KMS-11 (cell line): Measurements from ENCODE around the gene CXCR6.

ENCODE experiments used
- H2AFZ ChIP-seq: fragments of 200-600 bp; sonication (generic); 2 replicates; pipeline ENCODE4 v1.6.1; 2016; ENCODE audit warnings: antibody characterized with exemption, mixed run types, low read depth
- H3K27ac ChIP-seq: fragments of 200-600 bp; sonication (generic); 2 replicates; pipeline ENCODE4 v1.6.1; 2016; ENCODE audit warnings: mild to moderate bottlenecking, mixed run types
- H3K27me3 ChIP-seq: fragments of 200-600 bp; sonication (generic); 2 replicates; pipeline ENCODE4 v1.6.1; 2017; ENCODE audit warnings: mild to moderate bottlenecking, low read depth, mixed run types, moderate library complexity; ENCODE audit not compliant: insufficient read depth
- H3K36me3 ChIP-seq: fragments of 200-600 bp; sonication (generic); 2 replicates; pipeline ENCODE4 v1.6.1; 2017; ENCODE audit warnings: mild to moderate bottlenecking, mixed run types; ENCODE audit not compliant: insufficient read depth
- H3K4me1 ChIP-seq: fragments of 200-600 bp; sonication (generic); 2 replicates; pipeline ENCODE4 v1.6.1; 2016; ENCODE audit warnings: mild to moderate bottlenecking, low read depth, mixed run types; ENCODE audit not compliant: poor library complexity, severe bottlenecking
- H3K4me2 ChIP-seq: fragments of 200-600 bp; sonication (generic); 2 replicates; pipeline ENCODE4 v1.7.0; 2016; ENCODE audit warnings: mild to moderate bottlenecking, mixed run types
- H3K4me3 ChIP-seq: fragments of 200-600 bp; sonication (generic); IDR thresholded peaks from 2 replicates; pipeline ENCODE4 v1.6.1; 2017; ENCODE audit warnings: low read depth, low read length, mixed read lengths; ENCODE audit not compliant: insufficient read depth
- H3K79me2 ChIP-seq: fragments of 200-600 bp; sonication (generic); 2 replicates; pipeline ENCODE4 v1.6.1; 2016; ENCODE audit warnings: low read depth, mixed run types; ENCODE audit not compliant: insufficient read depth
- H3K9ac ChIP-seq: fragments of 200-600 bp; sonication (generic); 2 replicates; pipeline ENCODE4 v1.6.1; 2016; ENCODE audit warnings: mild to moderate bottlenecking, mixed run types
- H4K20me1 ChIP-seq: fragments of 200-600 bp; sonication (generic); 2 replicates; pipeline ENCODE4 v1.6.1; 2016; ENCODE audit warnings: mild to moderate bottlenecking, mixed run types; ENCODE audit not compliant: insufficient read depth
- CTCF ChIP-seq: fragments of 200-600 bp; sonication (generic); conservative IDR thresholded peaks from 2 replicates; pipeline ENCODE4 v1.6.1; 2017; ENCODE audit warnings: low read depth, mild to moderate bottlenecking, antibody characterized with exemption, low read length, moderate library complexity, mixed read lengths

CXCR6 gene

GRCh38 chr3:45964139-45964538 is 20.9 kb downstream of the CXCR6 start:
- H3K36me3 ChIP-seq: no peaks in the 10 kb centered on the region
- H3K4me2 ChIP-seq: no peak overlapping the region
- no peak overlapping the region for H3K9ac ChIP-seq
- H3K27me3 ChIP-seq: no peaks in the 10 kb centered on the region
- H4K20me1 ChIP-seq: no peaks in the 10 kb centered on the region
- H3K79me2 ChIP-seq: no peaks in the 10 kb centered on the region
- H3K4me3 ChIP-seq: no peak overlapping the region
- H2AFZ ChIP-seq: no peak overlapping the region
- no peaks in the 10 kb centered on the region for H3K4me1 ChIP-seq
- TF ChIP-seq CTCF: no peak
- H3K27ac ChIP-seq: no peak overlapping the region

- no peak overlapping the region for H3K9ac ChIP-seq
- no peak overlapping the region for H3K4me2 ChIP-seq
- H3K4me1 ChIP-seq: no peaks in the 10 kb centered on the region
- TF ChIP-seq CTCF: no peak
- no peaks in the 10 kb centered on the region for H3K36me3 ChIP-seq
- no peaks in the 10 kb centered on the region for H3K79me2 ChIP-seq
- H3K4me3 ChIP-seq: no peak overlapping the region
- H2AFZ ChIP-seq: no peak overlapping the region
- no peaks in the 10 kb centered on the region for H3K27me3 ChIP-seq
- H4K20me1 ChIP-seq: no peaks in the 10 kb centered on the region
- H3K27ac ChIP-seq: no peak overlapping the region
Measured at GRCh38 chr3:45965253-45965652, 22.0 kb downstream of the CXCR6 start.

- H3K9ac ChIP-seq: no peak overlapping the region
- H3K27ac ChIP-seq: no peak overlapping the region
- no peak overlapping the region for H3K4me2 ChIP-seq
- no peaks in the 10 kb centered on the region for H3K79me2 ChIP-seq
- no peak for TF ChIP-seq CTCF
- H3K36me3 ChIP-seq: no peaks in the 10 kb centered on the region
- H3K4me1 ChIP-seq: no peaks in the 10 kb centered on the region
- H4K20me1 ChIP-seq: no peaks in the 10 kb centered on the region
- H3K27me3 ChIP-seq: no peaks in the 10 kb centered on the region
- H2AFZ ChIP-seq: no peak overlapping the region
- H3K4me3 ChIP-seq: no peak overlapping the region
Measured at GRCh38 chr3:45965653-45966052, 22.4 kb downstream of the CXCR6 start.

GRCh38 chr3:45966371-45966791 is 23.1 kb downstream of the CXCR6 start:
- no peak for TF ChIP-seq CTCF
- H3K4me2 ChIP-seq: no peak overlapping the region
- H3K27ac ChIP-seq: no peak overlapping the region
- no peaks in the 10 kb centered on the region for H3K79me2 ChIP-seq
- H2AFZ ChIP-seq: no peak overlapping the region
- H3K27me3 ChIP-seq: no peaks in the 10 kb centered on the region
- H3K9ac ChIP-seq: no peak overlapping the region
- no peaks in the 10 kb centered on the region for H3K36me3 ChIP-seq
- H3K4me3 ChIP-seq: no peak overlapping the region
- no peaks in the 10 kb centered on the region for H4K20me1 ChIP-seq
- no peaks in the 10 kb centered on the region for H3K4me1 ChIP-seq
